Liver (tissue), 9 donors: Measurements from ENCODE around the gene PCNX2. TPM values are rescaled to one million over a fixed set of nuclear protein-coding genes. Genes with fewer than 3 reads are reported as not detected.

ENCODE experiments used
- DNase-seq: peaks from one replicate; pipeline ENCODE4 v3.0.0-alpha.2; 2017; ENCODE audit warnings: low spot score
- H3K27ac ChIP-seq, 2 donors: one replicate each; pipeline ENCODE4 v1.7.0; 2013; ENCODE audit warnings: inconsistent platforms in 2 of 2, low read length in 2 of 2, control low read depth in 1 of 2, low read depth in 1 of 2, mild to moderate bottlenecking in 1 of 2
- H3K27me3 ChIP-seq, 4 donors: one replicate each; pipeline versions ENCODE4 v1.6.1 to v1.7.0; 2013; ENCODE audit warnings: low read length in 3 of 4, inconsistent platforms in 1 of 4, mild to moderate bottlenecking in 1 of 4, moderate library complexity in 1 of 4; ENCODE audit not compliant: control insufficient read depth in 4 of 4, insufficient read depth in 4 of 4
- H3K36me3 ChIP-seq, 4 donors: one replicate each; pipeline versions ENCODE4 v1.6.1 to v1.7.0; 2013; ENCODE audit warnings: low read length in 3 of 4, mild to moderate bottlenecking in 3 of 4, low read depth in 1 of 4, moderate library complexity in 1 of 4; ENCODE audit not compliant: control insufficient read depth in 4 of 4, insufficient read depth in 3 of 4
- H3K4me1 ChIP-seq, 4 donors: one replicate each; pipeline versions ENCODE4 v1.6.1 to v1.7.0; 2013; ENCODE audit warnings: low read length in 3 of 4, mild to moderate bottlenecking in 3 of 4, moderate library complexity in 1 of 4; ENCODE audit not compliant: control insufficient read depth in 4 of 4, insufficient read depth in 4 of 4
- H3K4me3 ChIP-seq, 3 donors: one replicate each; pipeline versions ENCODE4 v1.6.1 to v1.7.0; 2013; ENCODE audit warnings: low read length in 3 of 3, control low read depth in 1 of 3, low read depth in 1 of 3, mild to moderate bottlenecking in 1 of 3
- H3K9ac ChIP-seq, 2 donors: one replicate each; pipeline ENCODE4 v1.7.0; 2013; ENCODE audit warnings: low read length in 2 of 2, mild to moderate bottlenecking in 2 of 2, moderate library complexity in 2 of 2, control low read depth in 1 of 2, low read depth in 1 of 2
- H3K9me3 ChIP-seq, 4 donors: one replicate each; pipeline versions ENCODE4 v1.6.1 to v1.7.0; 2013; ENCODE audit warnings: low read length in 3 of 4; ENCODE audit not compliant: control insufficient read depth in 4 of 4
- CTCF ChIP-seq: fragments of 150-350 bp; IDR thresholded peaks from 2 replicates; pipeline ENCODE4 v1.5.1; 2017; ENCODE audit warnings: improper control_type of control experiment, low read depth, low read length; ENCODE audit not compliant: missing input control
- EGR1 ChIP-seq, 2 donors: IDR thresholded peaks; 2 replicates each; pipeline ENCODE4 v1.6.1; 2016 to 2018; ENCODE audit warnings: antibody characterized with exemption in 2 of 2, low read depth in 2 of 2
- FOXA2 ChIP-seq: IDR thresholded peaks from 2 replicates; pipeline ENCODE4 v1.6.1; 2016; ENCODE audit warnings: antibody characterized with exemption
- HNF4A ChIP-seq, 2 donors: conservative IDR thresholded peaks; 2 replicates each; pipeline ENCODE4 v1.6.1; 2016; ENCODE audit warnings: antibody characterized with exemption in 2 of 2, mild to moderate bottlenecking in 2 of 2
- HNF4G ChIP-seq: IDR thresholded peaks from 2 replicates; pipeline ENCODE4 v1.6.1; 2016; ENCODE audit warnings: antibody characterized with exemption
- JUND ChIP-seq, 2 donors: IDR thresholded peaks; 2 replicates each; pipeline ENCODE4 v1.6.1; 2016; ENCODE audit warnings: antibody characterized with exemption in 2 of 2
- MAX ChIP-seq: IDR thresholded peaks from 2 replicates; pipeline ENCODE4 v1.6.1; 2016; ENCODE audit warnings: antibody characterized with exemption
- NR2F2 ChIP-seq: IDR thresholded peaks from 2 replicates; pipeline ENCODE4 v1.6.1; 2016; ENCODE audit warnings: antibody characterized with exemption
- RXRA ChIP-seq, 2 donors: IDR thresholded peaks; 2 replicates each; pipeline ENCODE4 v1.6.1; 2017 to 2018; ENCODE audit warnings: antibody characterized with exemption in 2 of 2, mild to moderate bottlenecking in 1 of 2
- SP1 ChIP-seq: IDR thresholded peaks from 2 replicates; pipeline ENCODE4 v1.6.1; 2018; ENCODE audit warnings: antibody characterized with exemption, mild to moderate bottlenecking
- TAF1 ChIP-seq: conservative IDR thresholded peaks from 2 replicates; pipeline ENCODE4 v1.6.1; 2016; ENCODE audit warnings: antibody characterized with exemption, mild to moderate bottlenecking
- WGBS: extraction: QIAGEN DNeasy Blood & Tissue Kit; methylation state at CpG from one replicate; pipeline ENCODE4 v1.1.7; 2013; 5-methylcytosine and 5-hydroxymethylcytosine counted together
- polyA plus RNA-seq, 2 donors: library from polyadenylated mRNA; stranded (reverse) in 1 of 2; unstranded in 1 of 2; fragments of 200-250 nt in 1 of 2; fragments of >200 nt in 1 of 2; fragmentation: Nextera tagmentation in 1 of 2; extraction: Ambion mirVana in 1 of 2; gene quantifications; one replicate each; pipeline versions ENCODE4 v1.2.1 to v1.2.3, GENCODE V29; 2013 to 2015
- total RNA-seq, 2 donors: library from RNA; depleted of rRNA; stranded (reverse); fragments of >200 nt; gene quantifications; one replicate each; pipeline ENCODE4 v1.2.3, GENCODE V29; 2014
- TF ChIP-seq, protein P1 (sequence below): IDR thresholded peaks from 2 replicates; pipeline ENCODE4 v1.6.1; 2016; ENCODE audit warnings: antibody characterized with exemption
- TF ChIP-seq, protein P2 (sequence below): IDR thresholded peaks from 2 replicates; pipeline ENCODE4 v1.6.1; 2016; ENCODE audit warnings: antibody characterized with exemption, mild to moderate bottlenecking
- donor health status: healthy.
- donor health status: healthy.
- donor health status: healthy.
- donor health status: healthy.
- donor health status: healthy.

The PCNX2 gene
- total and polyA plus RNA-seq, 4 donors: 0.20 to 3.1 (median 0.92) TPM

DNA sequence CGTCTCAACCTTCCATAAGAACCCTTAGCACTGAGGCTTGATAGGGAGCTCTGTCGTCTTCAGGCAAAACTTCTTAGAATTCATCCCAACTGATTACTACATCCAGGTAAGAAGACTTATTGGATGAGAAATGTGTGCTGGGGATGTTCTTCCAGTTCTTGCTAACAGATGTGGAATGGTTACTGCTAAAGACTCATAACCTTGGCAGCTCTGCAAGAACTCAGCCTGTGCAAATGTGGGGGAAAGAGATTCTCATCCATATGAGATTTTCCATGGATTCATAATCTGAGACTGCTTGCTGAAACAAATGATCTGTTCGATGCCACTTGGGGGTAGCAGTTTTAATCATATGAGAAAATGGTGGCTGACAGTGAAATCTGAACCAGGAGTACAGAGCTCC is 296.9 kb downstream of the PCNX2 start:
- H3K36me3 ChIP-seq: no peaks in the 10 kb centered on the region
- H3K4me3 ChIP-seq: no peak overlapping the region
- no peak for TF ChIP-seq HNF4G
- TF ChIP-seq TAF1: no peak
- TF ChIP-seq, protein P1, sequence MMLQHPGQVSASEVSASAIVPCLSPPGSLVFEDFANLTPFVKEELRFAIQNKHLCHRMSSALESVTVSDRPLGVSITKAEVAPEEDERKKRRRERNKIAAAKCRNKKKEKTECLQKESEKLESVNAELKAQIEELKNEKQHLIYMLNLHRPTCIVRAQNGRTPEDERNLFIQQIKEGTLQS: no peak
- TF ChIP-seq, protein P2, sequence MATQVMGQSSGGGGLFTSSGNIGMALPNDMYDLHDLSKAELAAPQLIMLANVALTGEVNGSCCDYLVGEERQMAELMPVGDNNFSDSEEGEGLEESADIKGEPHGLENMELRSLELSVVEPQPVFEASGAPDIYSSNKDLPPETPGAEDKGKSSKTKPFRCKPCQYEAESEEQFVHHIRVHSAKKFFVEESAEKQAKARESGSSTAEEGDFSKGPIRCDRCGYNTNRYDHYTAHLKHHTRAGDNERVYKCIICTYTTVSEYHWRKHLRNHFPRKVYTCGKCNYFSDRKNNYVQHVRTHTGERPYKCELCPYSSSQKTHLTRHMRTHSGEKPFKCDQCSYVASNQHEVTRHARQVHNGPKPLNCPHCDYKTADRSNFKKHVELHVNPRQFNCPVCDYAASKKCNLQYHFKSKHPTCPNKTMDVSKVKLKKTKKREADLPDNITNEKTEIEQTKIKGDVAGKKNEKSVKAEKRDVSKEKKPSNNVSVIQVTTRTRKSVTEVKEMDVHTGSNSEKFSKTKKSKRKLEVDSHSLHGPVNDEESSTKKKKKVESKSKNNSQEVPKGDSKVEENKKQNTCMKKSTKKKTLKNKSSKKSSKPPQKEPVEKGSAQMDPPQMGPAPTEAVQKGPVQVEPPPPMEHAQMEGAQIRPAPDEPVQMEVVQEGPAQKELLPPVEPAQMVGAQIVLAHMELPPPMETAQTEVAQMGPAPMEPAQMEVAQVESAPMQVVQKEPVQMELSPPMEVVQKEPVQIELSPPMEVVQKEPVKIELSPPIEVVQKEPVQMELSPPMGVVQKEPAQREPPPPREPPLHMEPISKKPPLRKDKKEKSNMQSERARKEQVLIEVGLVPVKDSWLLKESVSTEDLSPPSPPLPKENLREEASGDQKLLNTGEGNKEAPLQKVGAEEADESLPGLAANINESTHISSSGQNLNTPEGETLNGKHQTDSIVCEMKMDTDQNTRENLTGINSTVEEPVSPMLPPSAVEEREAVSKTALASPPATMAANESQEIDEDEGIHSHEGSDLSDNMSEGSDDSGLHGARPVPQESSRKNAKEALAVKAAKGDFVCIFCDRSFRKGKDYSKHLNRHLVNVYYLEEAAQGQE: no peak
- no peak for TF ChIP-seq HNF4A (conservative IDR thresholded peaks at IDR 0.05)
- peaks cover 0 to 1% (median under 1%) of the 10 kb centered on the region in 4 donors for H3K9me3 ChIP-seq
- DNase-seq: no peak
- H3K4me1 ChIP-seq: no peaks in the 10 kb centered on the region
- WGBS: 94% methylated on average over 3 of the region's 3 CpGs
- H3K9ac ChIP-seq: no peak overlapping the region
- no peaks in the 10 kb centered on the region for H3K27me3 ChIP-seq
- no peak overlapping the region for H3K27ac ChIP-seq

DNA sequence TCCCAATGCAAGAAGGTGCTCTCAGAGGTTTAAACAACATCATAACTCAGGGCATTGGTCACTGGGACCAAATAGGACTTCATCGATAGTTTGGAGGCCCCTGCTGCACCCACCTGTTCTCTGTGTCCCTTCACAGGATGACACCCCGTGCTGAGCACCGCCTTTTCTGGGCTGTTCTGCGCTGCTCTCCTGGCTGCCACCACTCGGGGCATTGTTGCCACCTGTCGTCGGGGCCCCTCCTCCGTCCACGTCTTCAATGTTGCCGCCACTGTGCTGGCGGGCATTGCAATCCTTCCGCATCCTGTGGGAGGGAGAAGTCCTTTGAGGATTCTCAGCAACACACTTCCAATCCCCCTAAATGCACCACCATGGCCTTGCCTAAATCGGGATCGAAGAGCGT is 297.4 kb downstream of the PCNX2 start:
- H3K27me3 ChIP-seq: no peaks in the 10 kb centered on the region
- H3K4me3 ChIP-seq: no peak overlapping the region
- TF ChIP-seq FOXA2: no peak
- no peak for TF ChIP-seq HNF4G
- TF ChIP-seq, protein P2: no peak
- no peak for TF ChIP-seq SP1
- TF ChIP-seq NR2F2: no peak
- TF ChIP-seq TAF1: no peak
- no peak for TF ChIP-seq RXRA (IDR thresholded peaks at IDR 0.05)
- no peak for TF ChIP-seq EGR1 (IDR thresholded peaks at IDR 0.05; ENCODE audit: low read depth in 2 of 2)
- H3K36me3 ChIP-seq: no peaks in the 10 kb centered on the region
- no peaks in the 10 kb centered on the region for H3K4me1 ChIP-seq
- no peak for DNase-seq
- WGBS: 95% methylated on average over 15 of the region's 15 CpGs
- peaks cover 0 to 3% (median under 1%) of the 10 kb centered on the region in 4 donors for H3K9me3 ChIP-seq
- H3K27ac ChIP-seq: no peak overlapping the region
- H3K9ac ChIP-seq: no peak overlapping the region

- no peak for DNase-seq
- H3K36me3 ChIP-seq: no peaks in the 10 kb centered on the region
- no peak overlapping the region for H3K4me3 ChIP-seq
- no peak for TF ChIP-seq FOXA2
- TF ChIP-seq EGR1 (IDR thresholded peaks at IDR 0.05; ENCODE audit: low read depth in 2 of 2): no peak
- no peak for TF ChIP-seq CTCF
- no peak for TF ChIP-seq NR2F2
- TF ChIP-seq HNF4A (conservative IDR thresholded peaks at IDR 0.05): no peak
- TF ChIP-seq MAX: no peak
- TF ChIP-seq JUND (IDR thresholded peaks at IDR 0.05): no peak
- no peak for TF ChIP-seq HNF4G
- TF ChIP-seq SP1: no peak
- H3K9ac ChIP-seq: no peak overlapping the region
- H3K9me3 ChIP-seq: peaks cover 0 to 3% (median under 1%) of the 10 kb centered on the region in 4 donors
- no peak overlapping the region for H3K27ac ChIP-seq
- H3K27me3 ChIP-seq: no peaks in the 10 kb centered on the region
- 81% methylated on average over 2 of the region's 2 CpGs for WGBS
- no peaks in the 10 kb centered on the region for H3K4me1 ChIP-seq
These were observed 299.4 kb downstream of the PCNX2 start for GRCh38 chr1:232996143-232996542.
